B cell (primary cell): ENCODE results near the gene TIGD6. TPM values are rescaled to one million over a fixed set of nuclear protein-coding genes. Genes with fewer than 3 reads are reported as not detected.

Experiments
- ATAC-seq: fragments of 200-7000 bp; cut with Tn5 transposase; one replicate; pipeline ENCODE4 v1.10.0; 2021; ENCODE audit warnings: low read depth, mild to moderate bottlenecking, moderate number of reproducible peaks, moderate library complexity
- CTCF ChIA-PET: fragments of 350-600 bp; sonication (Branson Sonifier 250); formaldehyde crosslinking; loops from one replicate; lab custom pipeline; 2021; ENCODE audit warnings: antibody characterized with exemption, inconsistent platforms; lab: Charles Lee
- POLR2A ChIA-PET: fragments of 350-600 bp; sonication (Branson Sonifier 250); formaldehyde crosslinking; loops from one replicate; lab custom pipeline; 2021; ENCODE audit warnings: antibody characterized with exemption; lab: Charles Lee
- DNase-seq: peaks from one replicate; pipeline ENCODE4 v3.0.0; 2013
- H2AFZ ChIP-seq: 2 replicates; pipeline ENCODE4 v1.6.1; 2012; ENCODE audit warnings: mild to moderate bottlenecking, low read depth, low read length; ENCODE audit not compliant: insufficient read depth, poor library complexity, severe bottlenecking
- H3K27ac ChIP-seq, 2 donors: 1 replicate in 1 of 2; 2 replicates in 1 of 2; pipeline ENCODE4 v1.5.1; 2012 to 2013; ENCODE audit warnings: low read length in 2 of 2, mild to moderate bottlenecking in 2 of 2, moderate library complexity in 1 of 2
- H3K27me3 ChIP-seq, 4 experiments: fragments of 200-600 bp in 1 of 4; sonication (generic) in 1 of 4; replicated peaks in 1 of 4; 1 replicate in 2 of 4; 2 replicates in 2 of 4; pipeline versions ENCODE4 v1.6.1 to v1.7.0; 2013 to 2016; ENCODE audit warnings: low read length in 3 of 4, mild to moderate bottlenecking in 2 of 4, mixed read lengths in 1 of 4, moderate library complexity in 1 of 4; ENCODE audit not compliant: insufficient read depth in 4 of 4, control insufficient read depth in 3 of 4; ENCODE audit errors: control extremely low read depth in 1 of 4
- H3K36me3 ChIP-seq, 2 experiments: replicated peaks in 1 of 2; 1 replicate in 1 of 2; 2 replicates in 1 of 2; pipeline versions ENCODE4 v1.6.1 to v1.7.1; 2013; ENCODE audit warnings: low read length in 1 of 2; ENCODE audit not compliant: insufficient read depth in 2 of 2, control insufficient read depth in 1 of 2; ENCODE audit errors: control extremely low read depth in 1 of 2, extremely low read depth in 1 of 2
- H3K4me1 ChIP-seq, 2 donors: fragments of 200-600 bp in 1 of 2; sonication (generic) in 1 of 2; 1 replicate in 1 of 2; 2 replicates in 1 of 2; pipeline versions ENCODE4 v1.5.1 to v1.6.1; 2013 to 2017; ENCODE audit warnings: low read length in 2 of 2; ENCODE audit not compliant: control insufficient read depth in 2 of 2, insufficient read depth in 2 of 2
- H3K4me2 ChIP-seq: replicated peaks from 2 replicates; pipeline ENCODE3; 2012; ENCODE audit warnings: mild to moderate bottlenecking, low read depth, low read length; ENCODE audit not compliant: poor library complexity, severe bottlenecking
- H3K4me3 ChIP-seq, 5 experiments: fragments of 200-600 bp in 1 of 5; sonication (generic) in 1 of 5; 1 replicate in 3 of 5; 2 replicates in 2 of 5; pipeline versions ENCODE4 v1.5.1 to v1.7.0; 2011 to 2016; ENCODE audit warnings: low read length in 4 of 5, mild to moderate bottlenecking in 4 of 5, low read depth in 2 of 5, control low read depth in 1 of 5, moderate library complexity in 1 of 5; ENCODE audit not compliant: insufficient read depth in 1 of 5; ENCODE audit errors: control extremely low read depth in 1 of 5, extremely low read depth in 1 of 5
- H3K79me2 ChIP-seq: fragments of 200-600 bp; sonication (generic); one replicate; pipeline ENCODE4 v1.6.0; 2016; ENCODE audit warnings: low read length; ENCODE audit not compliant: control insufficient read depth, insufficient read depth
- H3K9ac ChIP-seq: fragments of 200-600 bp; sonication (generic); 2 replicates; pipeline ENCODE4 v1.6.1; 2017; ENCODE audit warnings: mild to moderate bottlenecking, low read length, moderate library complexity
- H3K9me3 ChIP-seq, 3 donors: one replicate each; pipeline versions ENCODE4 v1.6.1 to v1.7.1; 2013; ENCODE audit warnings: low read length in 2 of 3; ENCODE audit not compliant: control insufficient read depth in 2 of 3, insufficient read depth in 1 of 3; ENCODE audit errors: control extremely low read depth in 1 of 3
- H4K20me1 ChIP-seq: 2 replicates; pipeline ENCODE4 v1.6.0; 2012; ENCODE audit warnings: mild to moderate bottlenecking, low read length; ENCODE audit not compliant: insufficient read depth, control insufficient read depth, poor library complexity, severe bottlenecking
- H3K27ac Mint-ChIP-seq: one replicate; pipeline ENCODE4 v1.8.0; 2021; ENCODE audit warnings: mixed read lengths
- H3K27me3 Mint-ChIP-seq: one replicate; pipeline ENCODE4 v1.8.0; 2021; ENCODE audit warnings: mixed read lengths
- H3K4me1 Mint-ChIP-seq: one replicate; pipeline ENCODE4 v1.8.0; 2021; ENCODE audit warnings: mixed read lengths
- H3K4me3 Mint-ChIP-seq: one replicate; pipeline ENCODE4 v1.8.0; 2021; ENCODE audit warnings: mixed read lengths
- H3K9me3 Mint-ChIP-seq: one replicate; pipeline ENCODE4 v1.8.0; 2022; ENCODE audit warnings: mixed read lengths; ENCODE audit not compliant: insufficient read depth
- CTCF ChIP-seq: fragments of 200-600 bp; IDR thresholded peaks from one replicate; pipeline ENCODE4 v1.8.0; 2022; ENCODE audit warnings: antibody characterized with exemption, mild to moderate bottlenecking
- EZH2 ChIP-seq: IDR thresholded peaks from 2 replicates; pipeline ENCODE4 v1.6.1; 2012; ENCODE audit warnings: borderline replicate concordance, low read depth, mild to moderate bottlenecking, moderate library complexity, low read length; ENCODE audit not compliant: insufficient read depth, poor library complexity, severe bottlenecking
- WGBS: methylation state at CpG from one replicate; pipeline ENCODE4 v1.1.5; 2013; ENCODE audit warnings: missing lambda C conversion rate; ENCODE audit not compliant: insufficient coverage; 5-methylcytosine and 5-hydroxymethylcytosine counted together
- intact Hi-C: fragments of 100-400 bp; cut with micrococcal nuclease; formaldehyde crosslinking; loops from one replicate; pipeline ENCODE4 v1.10.0; 2022
- polyA plus RNA-seq: library from polyadenylated mRNA; depleted of rRNA; stranded (reverse); fragments of >200 nt; gene quantifications from 2 replicates; pipeline ENCODE4 v1.2.3, GENCODE V29; 2012
- total RNA-seq, 2 donors: library from RNA; stranded (reverse); fragments of 120-200 nt in 1 of 2; gene quantifications; 1 replicate in 1 of 2; 2 replicates in 1 of 2; pipeline versions ENCODE4 v1.2.3 to v1.2.4, GENCODE V29; 2013 to 2022

TIGD6 gene
- total and polyA plus RNA-seq, 2 donors (not counting 1 experiment from before 2014, with no cell fraction given): 2.1 to 5.4 TPM

GRCh38 chr5:150020249-150020648 lies 19.8 kb upstream of the TIGD6 start:
- no peaks in the 10 kb centered on the region for H3K27me3 Mint-ChIP-seq
- no peaks in the 10 kb centered on the region for H3K27me3 ChIP-seq
- no peaks in the 10 kb centered on the region for H3K79me2 ChIP-seq
- TF ChIP-seq EZH2 (no peak), CTCF (no peak)
- no peak overlapping the region for H3K27ac Mint-ChIP-seq
- H3K4me2 ChIP-seq: no peak overlapping the region
- H3K9ac ChIP-seq: no peak overlapping the region
- H3K9me3 Mint-ChIP-seq: peaks cover 5% of the 10 kb centered on the region
- H2AFZ ChIP-seq: no peak overlapping the region
- ChIA-PET POLR2A (no interaction called here), CTCF (no interaction called here)
- no peak overlapping the region for H3K4me3 Mint-ChIP-seq
- WGBS: 100% methylated on average over 1 of the region's 1 CpG
- H3K4me1 ChIP-seq: no peaks in the 10 kb centered on the region
- H4K20me1 ChIP-seq: peaks cover 4% of the 10 kb centered on the region
- ATAC-seq: no peak
- no peak for DNase-seq
- H3K4me3 ChIP-seq: no peak overlapping the region
- no peak overlapping the region for H3K27ac ChIP-seq
- peaks cover 15 to 85% of the 10 kb centered on the region in 2 experiments for H3K36me3 ChIP-seq
- no peaks in the 10 kb centered on the region for H3K4me1 Mint-ChIP-seq
- peaks cover 1 to 7% (median 3%) of the 10 kb centered on the region in 3 donors for H3K9me3 ChIP-seq
- intact Hi-C loops: no loop called here

- H3K4me1 Mint-ChIP-seq: no peaks in the 10 kb centered on the region
- DNase-seq (no peak), ATAC-seq (no peak)
- intact Hi-C loops: no loop called here
- CTCF ChIA-PET: no interaction called here
- H3K4me3 Mint-ChIP-seq: no peak overlapping the region
- Histone ChIP-seq H4K20me1 (peaks cover 4% of the 10 kb centered on the region), H3K27ac (no peak overlapping the region), H3K27me3 (no peaks in the 10 kb centered on the region), H3K4me3 (no peak overlapping the region), H3K36me3 (peaks cover 23 to 92% of the 10 kb centered on the region in 2 experiments), H3K79me2 (no peaks in the 10 kb centered on the region), H3K4me1 (no peaks in the 10 kb centered on the region), H2AFZ (no peak overlapping the region), H3K9ac (no peak overlapping the region), H3K9me3 (peaks cover 1 to 9% (median 3%) of the 10 kb centered on the region in 3 donors), H3K4me2 (no peak overlapping the region)
- POLR2A ChIA-PET: no interaction called here
- peaks cover 5% of the 10 kb centered on the region for H3K9me3 Mint-ChIP-seq
- TF ChIP-seq CTCF (no peak), EZH2 (no peak)
- 100% methylated on average over 2 of the region's 6 CpGs for WGBS
- no peak overlapping the region for H3K27ac Mint-ChIP-seq
- no peaks in the 10 kb centered on the region for H3K27me3 Mint-ChIP-seq
Observed at GRCh38 chr5:150017226-150018005, 17.0 kb upstream of the TIGD6 start.
